NCI-H748 (cell line): Measurements from ENCODE around the gene TSN.

ENCODE experiments used
- DNase-seq: peaks from one replicate; lab custom pipeline; 2025; ENCODE audit not compliant: unreplicated experiment; lab: John Stamatoyannopoulos, UW

TSN gene

DNA sequence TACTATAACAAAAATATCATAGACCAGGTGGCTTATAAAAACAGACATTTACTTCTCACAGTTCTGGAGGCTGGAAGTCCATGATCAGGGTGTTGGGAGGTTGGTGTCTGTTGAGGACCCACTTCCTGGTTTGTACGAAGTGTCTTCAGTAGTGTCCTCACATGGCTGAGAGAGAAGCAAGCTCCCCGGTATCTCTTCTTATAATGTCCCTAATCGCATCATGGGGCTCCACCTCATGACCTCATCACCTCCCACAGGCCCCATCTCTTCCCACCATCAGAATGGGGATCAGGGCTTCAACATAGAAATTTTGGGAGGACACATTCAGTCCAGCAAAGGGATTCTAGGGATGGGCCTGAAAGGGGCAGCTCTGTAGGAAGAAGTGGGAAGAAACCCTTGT, 14.0 kb upstream of the TSN start:
- DNase-seq = no peak

DNA sequence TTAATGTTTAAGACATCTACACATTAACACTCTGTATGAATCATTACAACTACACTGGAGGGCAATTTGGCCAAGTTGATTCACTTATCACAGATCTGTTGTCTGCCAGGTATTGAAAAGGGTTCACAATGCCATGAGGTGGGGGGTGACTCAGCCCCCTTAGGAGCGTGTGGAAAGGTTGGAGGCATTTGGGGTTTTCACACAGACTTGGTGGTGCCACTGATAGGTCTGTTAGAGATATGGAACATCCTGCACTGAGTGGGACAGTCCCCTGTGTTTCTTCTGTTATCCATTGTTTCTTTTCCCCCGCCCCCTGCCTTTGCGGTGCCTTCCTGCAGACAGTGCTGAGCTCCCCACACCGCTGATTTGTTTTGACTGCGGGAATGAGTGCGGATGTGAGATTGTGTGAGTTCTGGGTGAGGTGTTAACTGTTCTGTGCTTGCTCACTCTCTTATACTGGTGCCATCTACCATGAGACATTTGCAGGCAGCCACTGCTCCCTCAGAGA, 9.3 kb upstream of the TSN start:
- DNase-seq = no peak

DNA sequence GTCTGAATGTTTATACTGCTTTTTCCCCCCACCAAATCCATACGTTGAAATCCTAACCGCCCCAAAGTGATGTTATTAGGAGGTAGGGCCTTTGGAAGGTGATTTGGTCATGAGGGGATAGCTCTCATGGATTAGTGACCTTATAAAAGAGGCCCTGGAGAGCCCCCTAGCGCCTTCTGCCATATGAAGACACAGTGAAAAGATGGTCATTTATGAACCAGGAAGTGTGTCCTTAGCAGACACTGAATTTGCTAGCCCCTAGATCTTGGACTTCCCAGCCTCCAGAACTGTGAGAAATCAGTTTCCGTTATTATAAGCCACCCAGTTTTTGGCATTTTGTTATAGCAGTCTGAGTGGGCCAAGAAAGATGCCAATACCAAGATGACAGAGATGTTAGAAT, 7.2 kb upstream of the TSN start:
- peak; percentile 44 for DNase-seq

DNA sequence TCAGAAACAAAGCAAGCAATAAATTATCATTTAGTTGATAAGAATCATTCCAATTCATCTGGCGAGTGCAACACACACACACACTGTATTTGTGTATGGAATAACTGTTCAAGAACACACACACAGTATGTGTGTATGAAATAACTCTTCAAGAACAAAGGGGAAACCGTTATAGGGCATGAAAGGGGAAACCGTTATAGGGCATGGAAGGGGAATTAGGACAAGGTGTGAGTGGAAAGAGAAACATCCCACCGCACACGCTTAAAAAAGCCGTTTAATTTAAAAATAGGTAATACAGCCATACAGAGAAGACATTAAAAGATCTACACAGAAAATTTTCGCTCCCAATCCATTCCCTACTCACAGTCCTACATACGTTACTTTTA, 607 bp upstream of the TSN start:
- DNase-seq = no peak

DNA sequence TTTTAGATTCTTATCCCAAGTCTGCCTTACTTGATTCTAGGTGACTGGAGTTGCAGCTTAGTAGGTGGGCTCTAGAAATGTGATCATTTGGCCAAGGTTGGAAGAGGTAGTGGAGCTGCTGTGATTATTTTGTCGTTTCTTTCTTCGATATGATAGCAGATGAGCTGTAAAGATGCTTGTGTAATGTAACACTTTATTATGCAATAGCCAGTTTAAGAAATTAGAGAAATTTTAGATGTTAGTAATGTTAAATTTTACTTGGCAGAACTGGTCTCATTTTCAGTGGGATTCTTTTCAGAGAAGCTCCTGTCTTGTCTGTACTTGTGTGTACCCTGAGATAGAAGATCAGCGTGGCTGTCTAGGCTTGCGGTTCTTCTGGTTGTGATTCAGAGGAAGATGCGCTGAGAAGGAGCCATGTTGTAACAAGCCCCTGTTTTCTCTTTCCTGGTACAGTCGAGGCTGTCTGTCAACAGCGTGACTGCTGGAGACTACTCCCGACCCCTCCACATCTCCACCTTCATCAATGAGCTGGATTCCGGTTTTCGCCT, 9.3 kb downstream of the TSN start:
- DNase-seq = no peak

DNA sequence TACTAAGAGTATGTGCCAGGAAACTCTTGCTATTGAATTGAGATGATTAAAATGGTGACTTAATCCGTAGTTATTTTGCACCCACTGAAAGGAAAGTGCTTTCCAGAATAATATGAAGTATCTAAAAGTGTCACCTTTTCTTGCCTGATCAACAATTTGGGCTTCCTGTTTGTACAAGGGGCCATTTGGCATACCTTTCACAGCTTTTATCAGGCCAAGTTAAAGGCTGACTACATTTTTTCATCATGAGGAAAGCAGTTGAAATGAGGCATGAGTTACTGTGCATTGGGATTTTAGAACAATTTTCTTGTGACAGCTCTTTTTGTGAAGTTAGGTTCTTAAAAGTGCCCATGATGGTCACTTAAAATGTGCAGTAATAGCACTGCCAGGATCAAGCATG, 11.2 kb downstream of the TSN start:
- DNase-seq = no peak

DNA sequence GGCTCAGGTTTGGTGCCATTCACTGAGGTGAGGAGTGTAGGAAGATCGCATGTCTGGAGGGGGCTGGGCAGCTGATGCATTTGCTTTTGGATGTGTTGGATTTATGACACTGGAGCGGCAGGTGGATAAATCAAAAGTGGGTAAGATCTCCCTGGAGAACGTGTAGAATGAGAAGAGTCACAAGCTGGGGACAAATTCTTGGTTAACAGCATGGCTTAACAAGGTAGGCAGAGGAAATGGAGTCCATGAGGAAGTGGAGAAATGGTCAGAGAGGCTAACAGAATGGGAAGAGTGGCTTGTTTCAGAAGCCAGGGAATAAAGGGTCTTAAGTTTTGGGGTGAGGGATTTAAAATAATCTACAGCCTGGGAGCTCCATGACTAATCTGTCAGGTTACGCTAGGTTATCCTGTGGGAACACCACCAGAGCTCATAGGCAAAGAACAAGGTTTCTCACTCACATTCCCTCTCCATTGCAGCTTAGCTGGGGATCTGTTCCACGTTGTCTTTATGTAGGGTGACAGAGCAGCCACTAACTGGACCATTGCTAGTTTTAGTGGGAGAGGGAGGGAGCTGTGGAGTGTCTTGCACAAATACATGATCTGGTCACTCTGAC, 12.8 kb downstream of the TSN start:
- no peak for DNase-seq

DNA sequence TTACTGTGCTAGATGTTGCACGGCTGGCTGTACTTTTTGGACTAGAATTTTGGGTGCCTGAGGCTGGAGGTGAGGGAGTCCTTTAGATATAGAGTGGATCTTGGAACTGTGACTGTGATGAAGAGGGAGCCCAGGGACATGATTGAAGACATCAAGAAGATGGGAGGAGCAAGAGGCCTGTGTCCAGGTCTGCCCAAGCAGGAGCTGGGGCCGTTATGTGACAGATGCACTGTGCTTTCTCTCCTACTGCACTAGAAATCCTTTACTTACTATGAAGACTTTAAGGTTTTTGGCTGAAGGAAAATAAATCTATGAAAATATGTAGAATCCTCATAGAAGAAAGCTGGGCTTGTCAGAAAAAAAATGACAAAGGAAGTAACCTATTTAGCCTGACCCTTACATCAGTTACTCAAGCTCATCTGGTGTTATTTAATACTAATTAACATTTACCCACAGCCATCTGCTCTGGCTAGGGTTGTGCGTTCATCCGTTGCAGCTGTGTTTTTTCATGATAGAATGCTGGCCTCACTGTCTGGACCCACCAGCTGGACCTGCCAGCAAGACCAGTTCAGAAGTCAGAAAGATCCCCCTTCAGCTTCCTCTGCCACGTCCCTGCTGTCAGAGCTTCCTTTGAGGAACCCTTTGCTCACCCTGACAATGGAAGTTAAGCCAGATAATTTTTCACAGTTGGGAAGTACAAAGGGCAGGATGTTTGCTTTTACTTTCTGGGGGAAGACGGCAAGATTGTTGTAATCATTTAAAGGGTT, 16.7 kb downstream of the TSN start:
- peak; percentile 37 for DNase-seq

DNA sequence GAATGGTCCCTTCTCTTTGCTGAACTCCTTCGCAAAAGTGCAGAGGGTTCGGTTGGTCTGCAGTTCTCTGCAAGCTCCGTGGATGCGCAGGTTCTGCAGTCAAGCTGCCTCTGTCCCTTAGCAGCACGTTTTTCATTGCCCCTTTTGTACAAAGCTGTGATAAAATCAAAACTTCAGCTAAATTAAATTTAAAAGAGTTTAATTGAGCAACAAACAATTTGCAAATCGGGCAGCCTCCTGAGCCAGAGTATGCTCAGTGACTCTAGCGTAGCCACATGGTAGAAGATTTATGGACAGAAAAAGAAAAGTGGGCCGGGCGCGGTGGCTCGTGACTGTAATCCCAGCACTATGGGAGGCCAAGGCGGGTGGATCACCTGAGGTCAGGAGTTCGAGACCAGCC, 18.8 kb downstream of the TSN start:
- no peak for DNase-seq

DNA sequence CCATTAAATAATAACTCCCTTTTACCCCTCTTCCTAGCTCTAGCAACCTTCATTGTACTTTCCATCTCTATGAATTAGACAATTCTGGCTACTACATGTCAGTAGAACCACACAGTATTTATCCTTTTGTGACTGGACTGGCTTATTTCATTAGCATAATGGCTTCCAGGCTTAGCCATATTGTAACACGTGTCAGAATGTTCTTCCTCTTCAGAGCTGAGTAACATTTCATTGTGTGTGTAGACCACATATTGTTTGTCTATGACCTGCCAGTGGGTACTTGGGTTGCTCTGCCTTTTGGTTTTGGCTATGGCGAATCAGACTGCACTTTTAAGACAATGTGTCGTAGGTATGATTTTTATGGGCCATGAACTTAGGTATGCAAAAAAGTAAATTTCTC, 20.9 kb downstream of the TSN start:
- no peak for DNase-seq

DNA sequence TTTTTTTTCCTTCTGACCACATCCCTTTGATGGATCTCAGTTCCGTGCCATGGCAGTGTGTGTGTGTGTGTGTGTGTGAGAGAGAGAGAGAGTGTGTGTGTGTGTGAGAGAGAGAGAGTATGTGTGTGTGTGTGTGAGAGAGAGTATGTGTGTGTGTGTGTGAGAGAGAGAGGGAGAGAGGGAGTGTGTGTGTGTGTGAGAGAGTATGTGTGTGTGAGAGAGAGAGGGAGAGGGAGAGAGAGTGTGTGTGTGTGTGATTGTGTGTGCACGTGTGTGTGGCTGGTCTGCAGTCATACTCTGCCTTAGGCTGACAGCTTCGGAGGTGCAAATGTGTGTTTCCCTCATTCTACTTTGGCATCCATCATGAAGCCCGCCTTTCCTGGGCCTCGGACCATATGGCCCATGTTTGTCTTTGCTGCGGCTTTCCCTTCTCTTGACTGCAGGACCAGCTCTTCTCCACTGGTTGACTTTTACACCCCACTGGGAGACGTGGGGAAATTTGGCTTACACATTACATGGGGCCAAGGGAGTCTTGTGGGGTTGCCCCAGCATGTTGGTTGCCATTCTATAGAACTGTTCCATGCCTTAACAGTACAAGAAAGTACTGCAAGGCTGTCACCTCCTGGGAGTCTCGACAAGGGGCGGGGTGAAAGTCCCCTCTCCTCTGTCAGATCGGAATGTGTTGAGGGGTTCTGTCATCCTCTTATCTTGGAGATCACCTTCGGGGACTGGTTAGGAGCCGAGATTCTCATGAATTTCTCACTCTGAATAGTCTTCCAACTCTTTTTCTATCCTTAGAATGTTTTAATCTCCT, 21.6 kb downstream of the TSN start:
- DNase-seq = no peak

DNA sequence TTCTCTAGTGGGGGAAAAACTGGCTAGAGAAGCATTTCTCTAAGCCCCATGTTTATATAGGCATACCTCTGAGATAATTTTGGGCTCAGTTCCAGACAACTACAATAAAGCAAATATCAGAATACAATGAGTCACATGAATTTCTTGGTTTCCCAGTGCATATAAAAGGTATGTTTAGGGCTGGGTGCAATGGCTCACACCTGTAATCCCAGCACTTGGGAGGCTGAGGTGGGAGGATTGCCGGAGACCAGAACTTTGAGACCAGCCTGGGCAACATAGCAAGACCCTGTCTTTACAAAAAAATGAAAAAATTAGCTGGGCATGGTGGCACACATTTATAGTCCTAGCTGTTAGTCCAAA, 22.2 kb downstream of the TSN start:
- peak; percentile 7 for DNase-seq

DNA sequence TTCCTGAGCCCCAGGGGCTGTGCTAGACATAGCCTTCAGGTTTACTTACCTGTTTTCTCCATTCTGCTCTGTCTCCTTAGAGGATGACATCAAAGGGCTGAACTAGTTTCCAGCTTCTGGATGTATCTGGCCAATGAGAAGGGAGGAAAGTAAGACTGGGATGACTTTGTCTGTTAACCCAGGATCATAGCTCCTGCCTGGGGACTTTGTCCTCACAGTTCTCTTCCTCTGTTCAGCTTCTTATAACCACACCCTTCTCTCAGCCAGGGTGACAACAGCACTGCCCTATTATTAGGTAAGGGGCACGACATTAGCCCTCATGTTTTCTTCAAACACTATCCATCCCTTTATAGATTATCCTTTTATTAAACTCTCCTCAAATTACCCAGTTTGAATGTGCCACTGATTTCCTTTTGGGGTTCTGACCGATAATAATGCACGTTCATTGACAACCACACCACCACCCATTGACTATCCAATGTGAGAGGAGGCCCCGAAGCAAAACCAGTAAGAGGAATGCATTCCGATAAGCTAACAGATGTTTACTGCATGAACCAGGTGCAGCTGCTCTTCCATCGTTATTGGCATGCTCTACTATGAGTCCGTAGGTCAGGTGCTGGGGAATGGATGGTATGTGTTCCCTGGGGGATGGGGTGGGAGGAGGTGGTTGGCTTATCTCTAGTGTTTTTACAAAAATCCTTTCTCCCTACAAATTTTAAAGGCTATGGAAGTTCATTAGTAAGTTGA, 23.5 kb downstream of the TSN start:
- no peak for DNase-seq

DNA sequence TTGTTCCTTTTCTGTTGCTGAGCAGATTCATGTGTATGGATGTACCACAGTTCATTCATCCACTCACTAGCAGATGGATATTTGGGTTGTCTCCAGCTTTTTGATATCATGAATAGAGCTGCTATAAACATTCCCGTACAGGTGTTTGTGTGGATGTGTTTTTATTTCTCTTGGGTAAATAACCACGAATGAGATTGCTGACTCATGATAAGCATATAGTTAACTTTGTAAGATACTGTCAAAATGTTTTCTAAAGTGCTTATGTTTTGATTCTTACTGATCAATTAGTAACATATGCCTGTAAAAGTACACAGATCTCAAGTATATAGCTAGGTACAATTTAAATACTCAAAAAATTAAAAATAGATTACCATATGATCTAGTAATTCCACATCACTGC, 27.7 kb downstream of the TSN start:
- DNase-seq = no peak

DNA sequence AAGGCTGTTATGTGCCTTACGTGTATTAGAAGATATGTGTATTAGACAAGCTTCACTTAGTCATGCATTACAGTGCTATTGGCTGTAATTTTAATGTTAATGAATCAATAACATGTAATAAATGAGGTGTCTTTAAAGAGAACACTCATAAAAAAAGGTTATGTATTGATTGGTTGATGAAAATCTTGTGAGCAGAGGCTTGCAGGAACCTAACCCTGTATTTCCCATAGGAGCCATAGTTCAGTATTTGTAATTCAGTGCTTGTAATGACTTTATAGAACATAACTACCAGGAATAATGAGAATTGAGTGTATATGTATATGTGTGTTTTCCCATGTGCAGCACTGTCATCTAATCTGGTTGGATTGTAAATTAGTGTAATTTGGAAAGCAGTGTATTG, 33.2 kb downstream of the TSN start:
- DNase-seq = no peak

DNA sequence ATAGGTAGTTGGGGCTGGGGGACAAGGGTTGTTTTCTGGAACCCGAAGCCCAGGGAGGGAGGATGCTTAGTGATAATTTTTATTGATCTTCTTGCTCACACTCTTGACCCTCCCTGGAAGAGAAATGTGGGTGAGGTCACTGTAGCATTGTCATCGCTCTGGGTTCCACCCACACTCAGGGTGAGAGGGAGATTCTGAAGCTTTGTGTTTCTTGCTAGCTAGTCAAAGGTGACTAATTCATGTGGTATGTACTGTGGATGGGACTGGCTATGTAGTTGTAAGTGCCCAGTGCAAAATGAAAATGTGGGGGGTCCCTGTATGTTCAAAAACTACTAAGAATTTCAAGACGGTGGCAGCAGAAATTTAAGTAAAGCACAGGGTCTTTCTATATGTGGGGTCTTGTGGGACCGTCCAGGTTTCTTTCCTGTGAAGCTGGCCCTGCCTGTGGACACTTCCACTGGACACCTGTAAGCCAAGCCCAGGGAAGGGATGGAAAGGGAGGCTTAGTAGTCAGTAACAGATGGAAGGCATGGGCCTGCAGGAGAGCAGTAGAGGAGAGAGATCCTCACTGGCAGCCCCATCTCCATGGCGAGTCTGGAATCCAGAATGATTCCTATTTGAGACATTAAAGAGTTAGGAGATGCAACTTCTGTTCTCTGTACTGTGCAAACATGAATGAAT, 35.0 kb downstream of the TSN start:
- no peak for DNase-seq

DNA sequence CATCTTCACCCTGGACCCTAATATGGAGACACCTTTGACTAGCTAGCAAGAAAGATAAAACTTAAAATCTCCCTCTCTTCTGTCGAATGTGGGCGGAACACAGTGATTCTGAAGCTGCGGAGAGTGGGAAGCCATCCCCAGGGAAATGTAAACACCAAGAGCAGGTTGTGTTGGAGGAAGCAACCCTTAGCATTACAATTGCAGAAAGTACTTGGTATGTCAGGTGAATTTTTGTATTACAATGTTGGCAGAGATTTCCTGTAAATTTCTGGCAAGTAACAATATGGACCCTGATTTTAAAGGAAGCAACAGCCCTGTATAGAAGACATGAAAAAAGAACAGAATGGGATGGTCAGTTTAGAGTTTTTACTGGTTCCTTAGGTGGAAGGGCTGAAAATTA, 35.8 kb downstream of the TSN start:
- no peak for DNase-seq

DNA sequence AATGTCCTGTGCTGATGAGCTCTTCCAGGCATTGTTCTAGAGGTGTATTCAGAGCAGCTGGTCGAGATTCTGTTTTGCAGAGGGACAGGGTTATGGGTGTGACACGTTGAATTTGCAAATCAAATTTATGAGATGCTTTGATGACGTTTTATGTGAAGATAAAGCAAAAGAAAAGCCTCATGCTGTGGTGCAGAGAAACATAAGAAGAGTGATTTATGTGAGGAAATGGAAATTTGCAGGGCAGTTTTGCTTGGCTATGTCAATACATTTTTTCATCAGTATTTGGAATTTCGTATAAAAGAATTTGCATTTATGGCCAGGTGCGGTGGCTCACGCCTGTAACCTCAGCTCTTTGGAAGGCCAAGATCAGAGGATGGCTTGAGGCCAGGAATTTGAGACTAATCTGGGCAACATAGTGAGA, 36.4 kb downstream of the TSN start:
- DNase-seq = no peak

DNA sequence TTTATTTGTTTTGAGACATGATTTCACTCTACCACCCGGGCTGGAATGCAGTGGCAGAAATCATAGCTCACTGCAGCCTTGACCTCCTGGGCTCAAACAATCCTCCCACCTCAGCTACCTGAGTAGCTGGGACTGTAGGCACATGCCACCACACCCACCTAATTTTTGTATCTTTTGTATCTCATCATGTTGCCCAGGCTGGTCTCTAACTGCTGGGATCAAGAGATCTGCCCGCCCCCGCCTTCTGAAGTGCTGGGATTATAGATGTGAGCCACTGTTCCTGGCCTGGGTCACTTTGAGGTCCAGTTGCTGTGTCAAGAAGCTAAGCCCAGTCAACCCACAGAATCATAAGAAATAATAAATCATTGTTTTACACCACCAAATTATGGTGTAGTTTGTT, 38.4 kb downstream of the TSN start:
- DNase-seq = no peak

DNA sequence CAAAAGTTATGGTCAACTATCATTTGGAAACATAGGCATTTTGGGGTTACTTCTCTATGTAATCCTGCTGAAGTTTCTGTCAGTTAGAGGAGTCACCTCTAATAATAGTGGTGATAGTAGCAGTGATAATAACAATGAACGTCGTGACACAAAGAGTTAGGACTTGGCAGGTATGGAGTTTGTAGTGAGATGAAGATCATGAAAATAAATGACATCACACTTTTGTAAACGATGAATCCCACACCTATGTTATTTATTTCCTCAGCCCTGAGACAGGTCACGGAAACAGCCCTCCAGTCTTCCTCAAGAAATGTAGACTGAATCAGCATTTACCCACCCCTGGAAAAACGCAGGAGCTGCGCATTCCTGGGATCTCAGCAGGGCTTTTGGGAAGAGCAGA, 38.8 kb downstream of the TSN start:
- no peak for DNase-seq

DNA sequence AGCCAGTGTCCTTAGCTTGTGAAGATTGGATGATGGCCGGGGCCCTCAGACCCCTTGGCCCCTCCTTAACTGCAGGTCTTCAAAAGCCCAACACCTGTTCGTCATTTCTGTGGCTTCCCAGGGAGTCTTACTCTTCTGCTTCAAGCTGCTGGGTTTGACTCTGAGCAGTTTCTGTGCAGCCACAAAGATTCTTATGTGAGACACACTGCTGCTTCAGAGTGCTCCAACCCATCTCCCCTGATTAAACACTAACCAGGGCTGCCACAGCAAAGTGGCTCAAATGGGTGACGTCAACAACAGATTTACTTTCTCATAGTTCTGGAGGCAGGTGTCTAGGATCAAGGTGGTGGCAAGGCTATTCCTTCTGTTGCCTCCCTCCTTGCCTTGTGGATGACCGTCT, 40.8 kb downstream of the TSN start:
- no peak for DNase-seq
